Skeletal muscle satellite cell (primary cell): ENCODE measurements around the gene DYNLRB1.

Source experiments
- H3K27me3 ChIP-seq: 2 replicates; pipeline ENCODE4 v1.7.0; 2013; ENCODE audit warnings: low read length; ENCODE audit not compliant: control insufficient read depth, insufficient read depth
- H3K36me3 ChIP-seq: 2 replicates; pipeline ENCODE4 v1.7.0; 2013; ENCODE audit warnings: mild to moderate bottlenecking, control low read depth, low read length; ENCODE audit not compliant: insufficient read depth
- H3K4me1 ChIP-seq: 2 replicates; pipeline ENCODE4 v1.7.0; 2013; ENCODE audit warnings: low read length; ENCODE audit not compliant: control insufficient read depth, insufficient read depth
- H3K4me2 ChIP-seq: 2 replicates; pipeline ENCODE4 v1.7.0; 2013; ENCODE audit warnings: mild to moderate bottlenecking, low read length
- H3K4me3 ChIP-seq: 2 replicates; pipeline ENCODE4 v1.7.0; 2013; ENCODE audit warnings: low read length
- H3K9ac ChIP-seq: 2 replicates; pipeline ENCODE4 v1.7.0; 2013; ENCODE audit warnings: mild to moderate bottlenecking, low read depth, low read length, moderate library complexity
- H3K9me3 ChIP-seq: replicated peaks from 2 replicates; pipeline ENCODE4 v1.7.0; 2013; ENCODE audit warnings: mild to moderate bottlenecking, control low read depth, low read length

DYNLRB1 gene

DNA sequence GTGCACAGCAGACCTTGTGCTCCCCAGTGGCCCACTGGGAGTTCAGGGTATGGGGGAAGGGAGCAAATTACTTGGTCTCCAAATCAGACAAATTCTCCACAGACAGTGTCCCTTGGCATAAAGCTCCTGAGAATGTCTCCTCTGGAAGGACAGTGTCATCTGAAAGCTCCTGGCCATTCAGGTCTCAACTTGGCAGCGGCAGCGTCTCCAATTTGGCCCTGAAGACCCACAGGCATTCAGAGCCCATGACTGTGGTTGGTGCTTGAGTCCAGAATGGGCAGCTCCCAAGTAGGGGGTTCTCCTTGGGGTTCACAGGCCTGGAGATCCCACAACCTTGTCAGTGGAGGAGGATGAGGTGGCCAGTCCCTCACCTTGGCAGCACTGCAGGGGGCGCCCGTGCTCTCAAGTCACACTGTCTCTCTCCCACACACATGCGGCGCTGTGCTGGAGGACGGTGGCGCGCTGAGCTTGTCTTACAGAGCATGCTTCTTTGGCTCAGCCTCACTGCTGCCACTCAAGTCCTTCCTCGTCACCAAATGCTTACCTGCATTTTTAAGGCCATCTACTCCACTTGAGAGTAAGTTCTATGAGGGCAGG is 20.7 kb downstream of the DYNLRB1 start:
- H3K4me1 ChIP-seq: no peaks in the 10 kb centered on the region
- no peaks in the 10 kb centered on the region for H3K27me3 ChIP-seq
- no peak overlapping the region for H3K4me2 ChIP-seq
- H3K9me3 ChIP-seq: no peaks in the 10 kb centered on the region
- no peak overlapping the region for H3K9ac ChIP-seq
- H3K36me3 ChIP-seq: peaks cover 77% of the 10 kb centered on the region
- no peak overlapping the region for H3K4me3 ChIP-seq

GRCh38 chr20:34537651-34538050 is 21.4 kb downstream of the DYNLRB1 start:
- Histone ChIP-seq H3K36me3 (peaks cover 75% of the 10 kb centered on the region), H3K9me3 (no peaks in the 10 kb centered on the region), H3K9ac (no peak overlapping the region), H3K27me3 (no peaks in the 10 kb centered on the region), H3K4me1 (no peaks in the 10 kb centered on the region), H3K4me2 (no peak overlapping the region), H3K4me3 (no peak overlapping the region)

GRCh38 chr20:34538671-34539123 is 22.5 kb downstream of the DYNLRB1 start:
- H3K9ac ChIP-seq: no peak overlapping the region
- H3K36me3 ChIP-seq: peaks cover 68% of the 10 kb centered on the region
- H3K4me2 ChIP-seq: no peak overlapping the region
- H3K9me3 ChIP-seq: no peaks in the 10 kb centered on the region
- H3K4me1 ChIP-seq: no peaks in the 10 kb centered on the region
- no peaks in the 10 kb centered on the region for H3K27me3 ChIP-seq
- no peak overlapping the region for H3K4me3 ChIP-seq

DNA sequence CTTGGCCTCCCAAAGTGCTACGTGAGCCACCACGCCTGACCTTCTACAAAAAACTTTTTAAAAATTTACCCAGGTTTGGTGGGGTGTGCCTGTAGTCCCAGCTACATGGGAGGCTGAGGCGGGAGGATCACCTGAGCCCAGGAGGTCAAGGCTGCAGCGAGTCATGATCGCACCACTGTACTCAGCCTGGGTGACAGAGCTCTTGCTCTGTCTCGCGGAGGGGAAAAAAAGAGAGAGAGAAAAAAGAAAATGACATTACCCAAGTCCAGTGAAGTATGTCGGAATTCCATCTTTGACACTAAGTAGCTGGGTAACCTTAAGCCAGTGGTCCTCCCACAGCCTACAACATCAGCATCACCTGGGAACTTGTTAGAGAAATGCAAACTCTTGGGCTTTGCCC is 23.5 kb downstream of the DYNLRB1 start:
- H3K27me3 ChIP-seq: no peaks in the 10 kb centered on the region
- peaks cover 61% of the 10 kb centered on the region for H3K36me3 ChIP-seq
- H3K9me3 ChIP-seq: no peaks in the 10 kb centered on the region
- no peak overlapping the region for H3K4me3 ChIP-seq
- no peak overlapping the region for H3K9ac ChIP-seq
- H3K4me2 ChIP-seq: no peak overlapping the region
- H3K4me1 ChIP-seq: no peaks in the 10 kb centered on the region

GRCh38 chr20:34540596-34541263 is 24.5 kb downstream of the DYNLRB1 start:
- no peaks in the 10 kb centered on the region for H3K9me3 ChIP-seq

GRCh38 chr20:34541264-34541901 is 25.2 kb downstream of the DYNLRB1 start:
- Histone ChIP-seq H3K36me3 (peaks cover 45% of the 10 kb centered on the region), H3K4me1 (no peaks in the 10 kb centered on the region), H3K4me2 (no peak overlapping the region), H3K9me3 (no peaks in the 10 kb centered on the region), H3K9ac (no peak overlapping the region), H3K4me3 (no peak overlapping the region), H3K27me3 (no peaks in the 10 kb centered on the region)

More at GRCh38 chr20:34540596-34541263, 24.5 kb downstream of the DYNLRB1 start:
- no peaks in the 10 kb centered on the region for H3K4me1 ChIP-seq
- H3K9ac ChIP-seq: no peak overlapping the region
- no peak overlapping the region for H3K4me2 ChIP-seq
- no peaks in the 10 kb centered on the region for H3K27me3 ChIP-seq
- no peak overlapping the region for H3K4me3 ChIP-seq
- H3K36me3 ChIP-seq: peaks cover 51% of the 10 kb centered on the region

DNA sequence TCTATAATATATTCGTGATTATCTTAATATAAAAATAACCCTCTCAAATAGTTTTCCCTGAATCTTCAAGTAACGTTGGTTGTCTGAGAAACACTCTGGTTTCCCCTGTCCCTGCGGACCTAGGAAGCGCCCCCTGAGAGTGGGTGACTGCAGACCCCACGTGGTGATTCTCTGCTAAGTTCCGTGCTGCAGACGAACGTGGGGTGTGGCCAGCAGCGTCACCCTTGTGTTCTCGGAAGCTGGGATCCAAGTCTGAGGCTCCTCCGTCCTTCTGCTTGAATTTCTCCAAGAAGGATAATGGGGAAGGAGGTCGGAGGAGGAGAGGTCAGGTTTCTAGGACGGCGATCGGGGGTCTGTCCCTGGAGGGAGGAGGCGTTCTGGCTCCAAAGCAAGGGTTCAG is 25.7 kb downstream of the DYNLRB1 start:
- Histone ChIP-seq H3K27me3 (no peaks in the 10 kb centered on the region), H3K4me3 (no peak overlapping the region), H3K36me3 (peaks cover 42% of the 10 kb centered on the region), H3K4me2 (no peak overlapping the region), H3K9me3 (no peaks in the 10 kb centered on the region), H3K4me1 (no peaks in the 10 kb centered on the region), H3K9ac (no peak overlapping the region)

DNA sequence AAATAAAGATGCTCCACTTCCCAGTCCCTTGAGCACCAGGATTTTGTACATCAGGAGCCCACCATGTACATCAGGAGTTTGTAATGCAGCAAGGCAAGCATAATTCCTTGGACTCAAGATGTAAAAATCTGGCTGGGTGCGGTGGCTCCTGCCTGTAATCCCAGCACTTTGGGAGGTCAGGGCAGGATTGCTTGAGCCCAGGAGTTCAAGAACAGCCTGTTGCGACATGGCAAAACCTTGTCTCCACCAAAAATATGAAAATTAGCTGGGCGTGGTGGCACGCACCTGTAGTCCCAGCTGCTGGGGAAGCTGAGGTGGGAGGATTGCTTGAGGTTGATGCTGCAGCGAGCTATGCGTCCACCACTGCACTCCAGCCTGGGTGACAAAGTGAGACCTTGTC is 26.2 kb downstream of the DYNLRB1 start:
- Histone ChIP-seq H3K4me3 (no peak overlapping the region), H3K4me1 (no peaks in the 10 kb centered on the region), H3K9me3 (no peaks in the 10 kb centered on the region), H3K4me2 (no peak overlapping the region), H3K9ac (no peak overlapping the region), H3K27me3 (no peaks in the 10 kb centered on the region), H3K36me3 (peaks cover 37% of the 10 kb centered on the region)

- H3K9me3 ChIP-seq: no peaks in the 10 kb centered on the region
- no peak overlapping the region for H3K9ac ChIP-seq
- no peak overlapping the region for H3K4me2 ChIP-seq
- H3K4me1 ChIP-seq: no peaks in the 10 kb centered on the region
- no peaks in the 10 kb centered on the region for H3K27me3 ChIP-seq
- peaks cover 33% of the 10 kb centered on the region for H3K36me3 ChIP-seq
- no peak overlapping the region for H3K4me3 ChIP-seq
These were observed 27.3 kb downstream of the DYNLRB1 start for GRCh38 chr20:34543463-34544056.

DNA sequence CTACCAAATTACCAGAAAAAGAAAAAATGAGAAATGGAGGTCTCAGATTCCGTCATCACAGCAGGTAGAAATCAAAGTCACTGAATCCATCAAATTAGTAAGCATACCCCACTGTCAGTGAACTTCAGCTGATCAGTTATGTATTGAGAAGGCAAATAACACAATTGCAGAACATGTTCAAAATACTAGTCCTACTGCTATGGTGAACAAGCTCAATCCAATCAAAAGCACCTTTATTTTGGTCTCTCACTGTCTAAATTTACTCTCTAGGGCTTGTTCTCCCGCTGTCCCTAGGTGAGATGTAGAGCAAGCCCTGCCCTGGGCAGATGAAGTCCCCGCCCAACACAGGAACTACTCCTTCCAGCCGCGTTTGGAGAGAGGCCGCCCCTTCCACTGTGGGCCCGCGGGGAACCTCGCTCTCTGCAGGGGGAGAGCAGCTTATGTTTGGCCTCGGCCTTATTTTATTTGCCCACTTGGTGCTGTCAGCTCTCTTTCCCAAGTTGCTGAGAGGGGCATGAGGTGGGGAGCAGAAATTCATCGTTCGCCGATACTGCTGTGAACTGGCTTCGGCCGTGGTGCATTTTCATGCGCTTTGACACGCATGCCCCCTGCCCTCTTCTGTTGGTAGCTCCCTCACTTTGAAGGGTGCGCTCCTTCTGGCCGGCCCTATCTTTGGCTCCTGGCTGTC is 28.0 kb downstream of the DYNLRB1 start:
- Histone ChIP-seq H3K4me1 (no peaks in the 10 kb centered on the region), H3K9me3 (no peaks in the 10 kb centered on the region), H3K4me2 (no peak overlapping the region), H3K4me3 (no peak overlapping the region), H3K27me3 (no peaks in the 10 kb centered on the region), H3K36me3 (peaks cover 29% of the 10 kb centered on the region), H3K9ac (no peak overlapping the region)

GRCh38 chr20:34546751-34547181 is 30.5 kb downstream of the DYNLRB1 start:
- Histone ChIP-seq H3K4me2 (no peak overlapping the region), H3K9me3 (no peaks in the 10 kb centered on the region), H3K9ac (no peak overlapping the region), H3K4me1 (no peaks in the 10 kb centered on the region), H3K4me3 (no peak overlapping the region), H3K36me3 (peaks cover 6% of the 10 kb centered on the region), H3K27me3 (no peaks in the 10 kb centered on the region)
